ENCODE results near the gene S100A10.

DNA sequence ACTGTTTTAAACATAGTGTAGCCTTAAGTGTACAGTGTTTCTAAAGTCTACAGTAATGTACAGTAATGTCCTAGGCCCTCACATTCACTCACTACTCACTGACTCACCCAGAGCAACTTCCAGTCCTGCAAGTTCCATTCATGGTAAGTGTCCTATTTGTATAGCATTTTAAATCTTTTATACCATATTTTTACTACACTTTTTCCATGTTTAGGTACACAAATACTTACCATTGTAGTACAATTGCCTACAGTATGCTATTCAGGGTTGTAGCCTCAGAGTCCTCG, 3.6 kb upstream of the S100A10 start:
- TF ChIP-seq, protein P1, sequence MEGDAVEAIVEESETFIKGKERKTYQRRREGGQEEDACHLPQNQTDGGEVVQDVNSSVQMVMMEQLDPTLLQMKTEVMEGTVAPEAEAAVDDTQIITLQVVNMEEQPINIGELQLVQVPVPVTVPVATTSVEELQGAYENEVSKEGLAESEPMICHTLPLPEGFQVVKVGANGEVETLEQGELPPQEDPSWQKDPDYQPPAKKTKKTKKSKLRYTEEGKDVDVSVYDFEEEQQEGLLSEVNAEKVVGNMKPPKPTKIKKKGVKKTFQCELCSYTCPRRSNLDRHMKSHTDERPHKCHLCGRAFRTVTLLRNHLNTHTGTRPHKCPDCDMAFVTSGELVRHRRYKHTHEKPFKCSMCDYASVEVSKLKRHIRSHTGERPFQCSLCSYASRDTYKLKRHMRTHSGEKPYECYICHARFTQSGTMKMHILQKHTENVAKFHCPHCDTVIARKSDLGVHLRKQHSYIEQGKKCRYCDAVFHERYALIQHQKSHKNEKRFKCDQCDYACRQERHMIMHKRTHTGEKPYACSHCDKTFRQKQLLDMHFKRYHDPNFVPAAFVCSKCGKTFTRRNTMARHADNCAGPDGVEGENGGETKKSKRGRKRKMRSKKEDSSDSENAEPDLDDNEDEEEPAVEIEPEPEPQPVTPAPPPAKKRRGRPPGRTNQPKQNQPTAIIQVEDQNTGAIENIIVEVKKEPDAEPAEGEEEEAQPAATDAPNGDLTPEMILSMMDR (IDR thresholded peaks at IDR 0.05) = no peak
- TF ChIP-seq ZFX (IDR thresholded peaks at IDR 0.05; ENCODE audit: borderline replicate concordance) = no peak
